ENCODE measurements around the gene SLC22A23. TPM values are rescaled to one million over a fixed set of nuclear protein-coding genes. Genes with fewer than 3 reads are reported as not detected.

The SLC22A23 gene
- polyA plus RNA-seq, 4 donors: 9.8 to 14.0 (median 11.9) TPM

GRCh38 chr6:3239110-3239830 is 217.6 kb downstream of the SLC22A23 start:
- no peak for DNase-seq (ENCODE audit: low read depth in 4 of 4, low spot score in 2 of 4)

GRCh38 chr6:3237761-3238662 is 218.8 kb downstream of the SLC22A23 start:
- no peak for DNase-seq (ENCODE audit: low read depth in 4 of 4, low spot score in 2 of 4)

- DNase-seq (ENCODE audit: low read depth in 4 of 4, low spot score in 2 of 4): no peak
Measured at GRCh38 chr6:3236005-3236404, 220.8 kb downstream of the SLC22A23 start.

- DNase-seq (ENCODE audit: low read depth in 4 of 4, low spot score in 2 of 4): no peak
Measured at GRCh38 chr6:3235486-3235885, 221.4 kb downstream of the SLC22A23 start.

- DNase-seq (ENCODE audit: low read depth in 4 of 4, low spot score in 2 of 4): no peak
Measured at GRCh38 chr6:3233904-3234303, 222.9 kb downstream of the SLC22A23 start.

- DNase-seq (ENCODE audit: low read depth in 4 of 4, low spot score in 2 of 4): no peak
Measured at GRCh38 chr6:3233321-3233720, 223.5 kb downstream of the SLC22A23 start.

- DNase-seq (ENCODE audit: low read depth in 4 of 4, low spot score in 2 of 4): peak in 1 of 4 donors; percentile 50
Measured at GRCh38 chr6:3232017-3232945, 224.6 kb downstream of the SLC22A23 start.

GRCh38 chr6:3231247-3232016 is 225.4 kb downstream of the SLC22A23 start:
- peak in 3 of 4 donors; percentile 82 to 91 (median 91) for DNase-seq (ENCODE audit: low read depth in 4 of 4, low spot score in 2 of 4)

GRCh38 chr6:3230900-3231246 is 226.0 kb downstream of the SLC22A23 start:
- DNase-seq (ENCODE audit: low read depth in 4 of 4, low spot score in 2 of 4): peak in 1 of 4 donors; percentile 69

GRCh38 chr6:3230256-3230882 is 226.5 kb downstream of the SLC22A23 start:
- DNase-seq (ENCODE audit: low read depth in 4 of 4, low spot score in 2 of 4): no peak

- no peak for DNase-seq (ENCODE audit: low read depth in 4 of 4, low spot score in 2 of 4)
Measured at GRCh38 chr6:3229566-3230178, 227.2 kb downstream of the SLC22A23 start.

- DNase-seq (ENCODE audit: low read depth in 4 of 4, low spot score in 2 of 4): no peak
Measured at GRCh38 chr6:3228771-3229565, 227.9 kb downstream of the SLC22A23 start.

GRCh38 chr6:3228046-3228671 is 228.7 kb downstream of the SLC22A23 start:
- no peak for DNase-seq (ENCODE audit: low read depth in 4 of 4, low spot score in 2 of 4)

GRCh38 chr6:3227363-3228045 is 229.3 kb downstream of the SLC22A23 start, which contains the start of gene TUBB2B:
Gene TUBB2B, minus strand, starts transcription at chr6:3227653. Its CDS starts 110 bp downstream, at chr6:3227543.
- peak in 3 of 4 donors; percentile 56 to 77 (median 69) for DNase-seq (ENCODE audit: low read depth in 4 of 4, low spot score in 2 of 4)

- DNase-seq (ENCODE audit: low read depth in 4 of 4, low spot score in 2 of 4): no peak
Measured at GRCh38 chr6:3226481-3227362, 230.1 kb downstream of the SLC22A23 start.

GRCh38 chr6:3226042-3226441 is 230.8 kb downstream of the SLC22A23 start:
- DNase-seq (ENCODE audit: low read depth in 4 of 4, low spot score in 2 of 4): no peak
